GM18861 (cell line): ENCODE data around the gene MSGN1.
A peak's percentile ranks its signal among the peaks of the same experiment; 100 is the strongest.

ENCODE experiments used
- ATAC-seq: cut with Tn5 transposase; IDR thresholded peaks from one replicate; pipeline ENCODE4 v1.9.1; 2021; ENCODE audit not compliant: unreplicated experiment

Gene MSGN1

GRCh38 chr2:17846676-17847075 is 30.4 kb downstream of the MSGN1 start:
- ATAC-seq = no peak

DNA sequence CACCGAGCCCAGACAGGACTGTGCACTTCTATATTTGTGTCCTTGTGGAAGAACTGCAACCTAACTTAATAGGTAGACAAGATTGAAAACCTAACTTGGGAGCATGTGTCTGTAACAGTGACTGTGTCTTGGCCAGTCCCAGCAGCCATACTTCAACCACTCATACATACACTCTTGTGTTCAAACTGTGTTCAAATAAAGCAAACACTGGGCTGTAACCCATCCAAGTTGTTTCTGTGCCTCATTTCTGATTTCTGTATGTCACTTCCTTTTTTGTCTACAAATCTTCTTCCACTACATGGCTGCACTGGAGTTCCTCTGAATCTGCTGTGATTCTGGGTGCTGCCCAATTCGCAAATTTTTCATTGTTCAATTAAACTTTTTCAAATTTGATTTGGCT is 31.0 kb downstream of the MSGN1 start:
- ATAC-seq = no peak

- ATAC-seq = no peak
These were observed 33.0 kb downstream of the MSGN1 start for GRCh38 chr2:17849275-17849674.

DNA sequence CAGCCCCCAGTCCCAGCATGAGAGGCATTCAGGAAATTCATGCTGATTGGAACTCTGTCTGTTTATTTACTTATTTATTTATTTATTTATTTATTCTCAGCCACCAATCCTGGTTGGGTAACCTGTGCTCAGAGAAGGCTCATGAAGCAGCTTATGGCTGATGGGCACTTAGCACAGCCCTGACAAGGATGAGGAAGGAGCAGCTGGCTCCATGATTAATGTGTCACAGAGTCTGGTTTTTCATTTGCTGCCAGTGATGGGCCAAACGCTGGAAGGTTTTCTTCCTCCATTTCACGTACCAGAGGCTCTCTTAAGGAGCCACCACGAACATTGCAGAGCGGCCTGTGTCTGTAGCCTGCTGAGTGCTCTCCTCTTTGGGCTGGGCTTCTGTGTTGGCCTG is 33.9 kb downstream of the MSGN1 start:
- ATAC-seq = no peak

GRCh38 chr2:17851731-17852585 is 35.7 kb downstream of the MSGN1 start:
- ATAC-seq = peak; percentile 81

GRCh38 chr2:17853799-17854198 is 37.5 kb downstream of the MSGN1 start:
- no peak for ATAC-seq

- no peak for ATAC-seq
These were observed 40.8 kb downstream of the MSGN1 start for GRCh38 chr2:17857021-17857420.

- ATAC-seq = no peak
These were observed 41.8 kb downstream of the MSGN1 start for GRCh38 chr2:17858064-17858463.

DNA sequence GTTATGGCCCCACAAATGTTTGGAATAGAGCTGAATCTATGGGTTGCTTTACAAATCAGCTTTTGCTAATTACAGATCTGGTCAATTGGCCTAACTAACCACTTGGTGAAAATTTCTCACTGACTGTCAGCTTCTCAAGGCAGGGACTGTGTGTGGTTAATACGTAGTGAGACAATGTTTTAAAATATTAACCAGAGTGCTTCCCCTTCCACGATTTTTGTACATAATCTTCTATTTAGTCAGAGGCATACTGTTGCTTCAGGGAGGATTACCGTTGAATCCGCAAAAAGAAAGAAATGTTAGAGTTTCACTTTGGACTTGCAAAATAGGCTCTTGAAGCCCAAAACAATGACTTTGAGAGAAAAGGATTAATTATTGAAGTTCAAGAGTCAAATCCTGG is 47.3 kb downstream of the MSGN1 start:
- no peak for ATAC-seq

- no peak for ATAC-seq
These were observed 48.4 kb downstream of the MSGN1 start for GRCh38 chr2:17864676-17865075.

GRCh38 chr2:17867133-17867532 is 50.9 kb downstream of the MSGN1 start:
- ATAC-seq = no peak
